GM18867 (cell line): ENCODE data around the gene PNPLA7.

Source experiments
- ATAC-seq: cut with Tn5 transposase; IDR thresholded peaks from one replicate; pipeline ENCODE4 v1.9.1; 2021; ENCODE audit warnings: mild to moderate bottlenecking, moderate library complexity; ENCODE audit not compliant: unreplicated experiment

Gene PNPLA7

GRCh38 chr9:137497921-137498719 is 52.1 kb downstream of the PNPLA7 start:
- no peak for ATAC-seq

DNA sequence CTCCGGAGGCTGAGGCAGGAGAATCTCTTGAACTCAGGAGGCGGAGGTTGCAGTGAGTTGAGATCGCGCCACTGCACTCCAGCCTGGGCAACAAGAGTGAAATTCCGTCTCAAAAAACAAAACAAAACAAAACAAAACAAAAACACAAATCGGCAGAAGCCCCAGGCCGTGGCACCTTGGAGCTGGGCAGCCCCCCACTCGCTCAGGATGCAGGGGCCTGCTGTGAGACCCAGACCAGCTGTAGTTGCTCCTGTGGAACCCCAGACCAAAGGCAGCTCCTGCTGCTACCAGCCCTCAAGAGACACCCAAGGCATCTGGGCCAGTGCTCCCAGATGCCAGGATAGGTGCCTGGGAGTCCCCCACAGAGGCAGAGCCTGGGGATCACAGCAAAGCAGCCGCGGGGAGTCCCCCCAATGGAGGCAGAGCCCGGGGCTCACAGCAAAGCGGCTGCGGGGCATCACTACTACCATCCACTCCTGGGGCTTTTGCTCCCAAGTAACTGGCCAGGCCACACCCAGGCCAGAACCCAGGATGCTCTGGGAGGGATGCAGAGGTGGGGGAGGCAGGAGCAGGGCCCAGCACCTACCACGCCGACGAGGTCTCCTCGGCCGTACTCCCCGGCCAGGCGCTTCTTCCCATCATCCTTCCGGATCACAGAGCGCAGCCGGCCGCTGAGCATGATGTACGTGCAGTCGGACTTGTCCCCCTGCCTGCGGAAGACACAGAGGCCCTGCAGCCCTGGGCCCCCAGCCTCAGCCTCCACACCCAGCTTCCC is 53.4 kb downstream of the PNPLA7 start:
- no peak for ATAC-seq

- ATAC-seq, result no peak
These were observed 55.5 kb downstream of the PNPLA7 start for GRCh38 chr9:137494550-137495351.

GRCh38 chr9:137494104-137494544 is 56.1 kb downstream of the PNPLA7 start:
- no peak for ATAC-seq

GRCh38 chr9:137493364-137494103 is 56.7 kb downstream of the PNPLA7 start:
- ATAC-seq, result no peak

- ATAC-seq, result no peak
These were observed 57.5 kb downstream of the PNPLA7 start for GRCh38 chr9:137492464-137493363.

DNA sequence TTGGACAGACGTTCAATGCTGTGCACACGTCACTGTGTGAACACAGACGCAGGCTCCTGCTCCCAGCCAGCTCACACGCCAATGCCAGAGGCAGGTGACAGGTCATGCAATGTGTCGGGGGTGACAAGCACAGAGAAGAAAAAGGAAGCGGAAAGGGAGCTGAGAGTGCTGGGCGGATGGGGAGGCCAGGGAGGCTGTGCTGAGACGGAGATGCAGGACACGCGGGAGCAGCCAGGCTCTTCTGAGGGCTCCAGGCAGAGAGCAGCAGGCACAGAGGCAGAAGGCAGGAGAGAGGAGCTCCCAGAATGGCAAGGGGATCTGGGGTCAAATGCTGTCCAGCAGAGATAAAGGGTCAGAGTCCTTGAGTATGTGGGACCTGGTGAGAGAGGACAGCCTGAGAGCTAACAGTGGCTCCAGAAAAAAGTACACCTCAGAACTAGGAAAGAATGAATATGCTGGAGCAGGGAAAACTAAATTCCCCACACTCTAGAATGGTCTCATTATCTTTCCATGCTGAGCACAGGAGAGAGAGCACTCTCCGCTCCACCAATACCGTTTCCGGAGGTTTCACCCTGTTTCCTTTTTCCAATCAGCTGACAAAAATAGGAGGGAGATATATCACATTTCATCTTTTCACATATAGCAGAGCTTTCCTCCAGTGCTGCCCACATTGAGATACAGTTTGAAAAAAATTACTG is 58.3 kb downstream of the PNPLA7 start:
- ATAC-seq, result no peak

GRCh38 chr9:137490532-137491186 is 59.5 kb downstream of the PNPLA7 start:
- ATAC-seq, result no peak

- no peak for ATAC-seq
These were observed 61.3 kb downstream of the PNPLA7 start for GRCh38 chr9:137488906-137489305.

- ATAC-seq, result no peak
These were observed 61.9 kb downstream of the PNPLA7 start for GRCh38 chr9:137488327-137488653.

GRCh38 chr9:137487454-137488326 is 62.5 kb downstream of the PNPLA7 start:
- ATAC-seq, result no peak

DNA sequence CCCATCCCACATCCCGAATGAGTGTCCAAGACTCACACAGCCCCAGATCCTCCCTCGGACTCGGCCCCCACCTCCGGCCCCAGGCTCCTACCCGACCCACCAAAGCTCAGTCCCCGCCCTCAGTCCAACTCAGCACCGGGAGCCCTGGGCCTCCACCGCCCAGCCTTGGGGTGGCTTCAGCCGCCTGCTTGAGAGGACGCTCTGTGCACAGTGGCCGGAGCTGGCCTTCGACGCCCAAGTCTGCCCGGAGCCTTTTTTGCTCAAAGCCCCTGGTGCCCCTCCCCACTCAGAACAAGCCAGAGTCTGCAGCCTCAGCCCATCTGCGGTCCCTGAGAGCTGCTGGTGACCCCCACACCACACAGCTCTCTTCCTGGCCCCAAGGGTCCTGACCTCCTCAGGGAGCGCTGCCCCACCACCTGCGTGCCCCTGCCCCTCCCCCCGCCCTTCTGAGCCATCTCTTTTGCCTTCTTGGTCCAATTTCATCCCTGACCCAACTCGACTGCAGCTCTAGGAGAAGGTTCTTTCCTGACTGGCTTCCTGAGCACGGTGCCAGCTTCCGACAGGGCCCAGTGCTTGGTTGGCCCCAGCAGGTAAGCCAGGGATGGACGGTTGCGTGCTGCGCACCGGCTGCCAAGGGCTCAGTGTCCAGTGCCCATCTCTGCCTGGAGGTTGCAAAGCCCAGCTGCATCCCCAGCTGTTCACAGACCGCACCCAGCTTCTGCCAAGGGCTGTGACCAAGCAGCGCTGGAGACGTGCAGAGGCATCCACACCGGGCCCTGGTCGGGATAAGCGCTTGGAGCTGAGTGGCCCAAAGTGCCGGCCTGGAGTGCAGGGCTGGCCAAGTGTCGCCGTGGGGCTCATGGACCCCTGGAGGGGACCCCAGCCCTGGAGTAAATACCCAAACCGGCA is 63.4 kb downstream of the PNPLA7 start:
- no peak for ATAC-seq

DNA sequence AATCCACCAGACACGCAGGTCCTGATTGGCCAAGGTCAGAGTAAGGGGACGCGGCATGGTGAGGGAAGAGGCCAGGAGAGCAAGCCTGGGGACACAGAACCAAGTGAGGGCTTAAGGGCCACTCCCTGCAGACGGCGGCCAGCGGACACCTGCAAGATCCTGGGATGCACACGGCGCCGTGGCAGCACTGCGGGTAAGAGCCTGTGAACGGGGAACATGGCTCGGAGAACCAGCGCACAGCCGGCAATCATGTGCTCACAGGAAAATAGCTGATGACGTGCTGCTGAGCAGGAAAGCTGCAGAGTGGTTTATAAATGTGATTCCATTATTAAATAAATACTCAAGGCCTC is 64.1 kb downstream of the PNPLA7 start:
- ATAC-seq, result no peak

DNA sequence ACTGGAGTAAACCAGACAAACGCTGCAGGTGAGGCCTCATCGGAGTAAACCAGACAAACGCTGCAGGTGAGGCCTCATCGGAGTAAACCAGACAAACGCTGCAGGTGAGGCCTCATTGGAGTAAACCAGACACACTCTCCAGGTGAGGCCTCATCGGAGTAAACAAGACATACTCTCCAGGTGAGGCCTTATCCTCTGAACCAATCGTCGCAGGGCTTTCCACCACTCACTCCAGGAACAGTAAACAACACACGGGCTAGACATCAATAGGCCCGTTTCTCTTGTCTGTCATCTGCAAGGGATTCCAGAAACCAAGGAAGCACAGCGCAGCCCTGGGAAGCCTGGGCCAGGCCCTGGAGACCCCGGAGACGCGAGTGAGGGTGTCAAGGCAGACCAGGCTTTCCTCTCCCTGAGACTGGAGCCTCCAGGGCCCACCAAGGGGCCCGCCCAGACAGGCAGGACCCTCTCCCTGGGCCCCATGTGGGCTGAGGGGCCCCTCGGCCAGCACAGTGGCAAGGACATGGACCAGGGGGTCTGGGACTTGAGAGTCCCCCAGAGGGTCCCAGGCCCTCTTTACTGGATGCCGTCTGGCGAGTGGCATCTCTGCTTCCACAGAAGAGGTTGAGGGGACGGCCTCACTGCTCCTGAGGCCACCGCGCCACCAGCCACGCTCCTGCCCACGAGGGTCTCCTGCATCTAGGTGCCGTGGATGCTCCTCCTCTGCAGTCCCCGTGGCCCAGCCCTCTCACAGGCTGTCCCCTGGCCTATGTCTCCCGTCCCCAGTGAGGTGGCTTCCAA is 64.7 kb downstream of the PNPLA7 start:
- no peak for ATAC-seq

DNA sequence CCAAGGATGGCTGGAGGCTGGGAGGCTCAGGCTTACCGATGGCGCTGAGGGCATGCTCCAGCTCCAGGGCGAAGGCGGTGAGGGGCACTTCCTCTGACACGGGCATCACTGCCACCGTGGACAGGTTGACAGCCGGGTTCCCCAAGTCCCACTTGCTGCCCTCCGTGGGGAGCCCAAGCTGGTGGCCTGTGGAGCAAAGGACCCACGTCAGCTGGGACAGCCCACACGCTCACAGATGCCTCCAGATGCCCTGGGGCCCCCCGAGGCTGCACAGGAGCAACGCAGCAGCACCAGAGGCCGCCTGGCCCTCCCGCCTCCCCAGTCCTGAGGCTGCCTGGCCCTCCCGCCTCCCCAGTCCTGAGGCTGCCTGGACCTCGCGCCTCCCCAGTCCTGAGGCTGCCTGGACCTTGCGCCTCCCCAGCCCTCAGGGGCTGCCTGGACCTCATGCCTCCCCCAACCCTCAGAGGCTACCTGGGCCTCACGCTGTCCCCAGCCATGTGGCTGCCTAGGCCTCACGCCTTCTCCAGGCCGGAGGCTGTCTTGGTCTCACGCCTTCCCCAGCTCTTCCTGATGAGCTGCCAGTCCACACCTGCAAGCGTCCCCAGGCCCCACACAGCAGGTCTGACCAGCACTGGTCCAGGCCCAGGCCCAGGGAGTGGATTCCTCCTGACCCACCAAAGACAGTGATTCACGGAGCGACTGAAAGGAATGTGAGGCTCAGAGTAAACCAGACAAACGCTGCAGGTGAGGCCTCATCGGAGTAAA is 65.5 kb downstream of the PNPLA7 start:
- no peak for ATAC-seq
